Measurements from ENCODE around the gene MEX3C. TPM values are rescaled to one million over a fixed set of nuclear protein-coding genes. Genes with fewer than 3 reads are reported as not detected.

The MEX3C gene
- total RNA-seq, 1 donor from 2014 or later = 41.5 TPM

GRCh38 chr18:51153659-51154371 is 43.7 kb downstream of the MEX3C start:
- no peak for DNase-seq

- no peak for DNase-seq
These were observed 45.6 kb downstream of the MEX3C start for GRCh38 chr18:51151568-51152511.

- no peak for DNase-seq
These were observed 46.3 kb downstream of the MEX3C start for GRCh38 chr18:51151185-51151567.

GRCh38 chr18:51150113-51150700 is 47.3 kb downstream of the MEX3C start:
- DNase-seq = no peak

- no peak for DNase-seq
These were observed 47.8 kb downstream of the MEX3C start for GRCh38 chr18:51149670-51150069.

- no peak for DNase-seq
These were observed 50.6 kb downstream of the MEX3C start for GRCh38 chr18:51146909-51147308.

- no peak for DNase-seq
These were observed 58.5 kb downstream of the MEX3C start for GRCh38 chr18:51138936-51139335.

GRCh38 chr18:51137891-51138290 is 59.6 kb downstream of the MEX3C start:
- no peak for DNase-seq

- DNase-seq = no peak
These were observed 60.3 kb downstream of the MEX3C start for GRCh38 chr18:51137026-51137729.

- peak; percentile 4 for DNase-seq
These were observed 61.7 kb downstream of the MEX3C start for GRCh38 chr18:51135795-51136194.

GRCh38 chr18:51135364-51135763 is 62.1 kb downstream of the MEX3C start:
- no peak for DNase-seq

- DNase-seq = no peak
These were observed 62.8 kb downstream of the MEX3C start for GRCh38 chr18:51134721-51135120.

- DNase-seq = no peak
These were observed 63.8 kb downstream of the MEX3C start for GRCh38 chr18:51133580-51134160.

GRCh38 chr18:51132256-51132935 is 65.1 kb downstream of the MEX3C start:
- DNase-seq = no peak

- DNase-seq = peak; percentile 5
These were observed 68.9 kb downstream of the MEX3C start for GRCh38 chr18:51128533-51128932.

- DNase-seq = no peak
These were observed 69.8 kb downstream of the MEX3C start for GRCh38 chr18:51127664-51128063.

- no peak for DNase-seq
These were observed 71.5 kb downstream of the MEX3C start for GRCh38 chr18:51125976-51126375.
